ENCODE results near the gene AMH.

AMH gene

GRCh38 chr19:2288818-2289713 lies 39.9 kb downstream of the AMH start:
- no peak for DNase-seq

DNA sequence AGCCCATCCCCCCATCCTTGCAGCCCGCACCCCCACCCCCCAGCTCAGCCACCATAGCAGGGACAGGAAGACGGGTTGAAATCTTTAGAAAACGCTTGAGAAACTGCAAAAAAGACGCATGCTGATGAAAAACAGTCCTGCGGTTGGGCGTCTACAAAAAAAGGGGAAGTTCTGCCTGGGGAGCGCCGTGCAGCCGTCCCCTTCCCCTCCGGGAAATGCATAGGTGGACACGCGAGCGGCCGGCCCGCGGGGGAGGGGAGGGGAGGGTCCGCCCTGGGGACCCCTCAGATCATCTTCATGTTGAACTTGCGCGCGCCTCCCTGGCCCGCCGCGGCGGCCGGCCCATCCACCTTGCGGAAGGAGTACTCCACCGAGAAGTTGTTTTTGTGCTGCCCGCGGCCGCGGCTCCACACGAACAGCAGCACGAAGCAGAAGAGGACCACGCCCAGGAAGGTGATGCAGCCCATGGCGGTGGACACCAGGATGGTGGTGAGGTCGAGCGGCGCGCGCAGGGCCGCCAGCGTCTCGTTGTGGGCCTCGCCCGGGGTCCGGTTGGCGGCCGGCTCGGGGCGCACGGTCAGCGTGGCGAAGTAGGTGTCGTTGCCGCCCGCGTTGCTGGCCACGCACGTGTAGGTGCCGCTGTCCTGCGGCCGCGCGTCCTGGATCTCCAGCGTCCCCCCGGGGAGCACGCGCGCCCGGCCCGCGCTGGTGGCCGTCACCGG lies 40.8 kb downstream of the AMH start:
- DNase-seq: peak; percentile 73

- DNase-seq: no peak
Observed at GRCh38 chr19:2290441-2291184, 41.5 kb downstream of the AMH start.

DNA sequence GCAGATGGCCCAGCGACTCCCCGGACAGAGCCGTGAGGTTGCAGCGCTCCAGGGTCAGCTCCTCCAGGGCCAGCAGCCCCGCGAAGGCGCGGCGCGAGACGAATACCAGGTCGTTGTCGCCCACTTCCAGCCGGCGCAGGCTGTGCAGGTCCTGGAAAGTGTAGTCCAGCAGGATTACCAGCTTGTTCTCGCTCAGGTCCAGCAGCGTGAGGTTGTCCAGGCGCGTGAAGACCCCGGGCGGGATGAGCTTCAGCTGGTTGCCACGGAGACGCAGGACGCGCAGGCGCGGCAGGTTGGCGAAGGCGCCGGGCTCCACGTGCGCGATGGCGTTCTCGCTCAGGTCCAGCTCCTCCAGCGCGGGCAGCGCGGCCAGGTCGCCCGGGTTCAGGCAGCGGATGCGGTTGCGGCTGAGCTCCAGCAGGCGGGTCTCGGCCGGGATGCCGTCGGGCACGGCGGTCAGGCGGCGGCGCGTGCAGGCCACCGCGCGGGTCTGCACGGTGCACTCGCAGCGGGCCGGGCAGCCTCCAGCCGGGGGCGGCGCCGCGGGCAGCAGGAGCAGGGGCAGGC lies 42.1 kb downstream of the AMH start:
- DNase-seq: no peak

DNA sequence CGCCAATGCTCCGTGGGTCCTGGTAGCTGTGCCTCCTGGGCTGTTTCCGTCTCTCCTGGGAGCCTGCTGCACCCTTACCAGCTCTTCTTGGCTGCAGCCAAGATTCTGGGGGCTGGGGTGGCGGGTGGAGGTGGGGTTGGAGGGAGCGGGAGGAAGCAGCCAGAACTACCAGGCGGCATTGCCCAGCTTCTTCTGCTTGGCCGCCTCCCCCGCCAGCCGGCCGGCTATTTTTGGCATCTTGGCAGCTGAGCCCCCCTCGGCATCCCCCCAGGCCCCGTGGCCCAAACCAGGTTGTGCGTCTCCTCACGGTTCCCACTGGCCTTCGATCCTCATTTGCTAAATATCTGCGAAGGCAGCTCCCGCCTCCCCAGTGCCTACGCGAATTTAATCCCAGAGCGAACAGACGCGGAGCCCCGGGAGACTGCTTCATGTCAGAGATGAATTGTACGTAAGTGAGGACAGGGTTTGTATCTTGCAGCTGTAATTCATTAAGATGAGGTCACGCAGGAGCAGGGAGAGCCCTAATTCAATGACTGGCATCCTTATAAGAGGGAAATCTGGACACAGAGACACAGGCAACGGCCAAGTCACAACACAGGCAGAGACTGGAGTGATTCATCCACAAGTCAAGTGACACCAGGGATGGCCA lies 45.7 kb downstream of the AMH start:
- DNase-seq: no peak

DNA sequence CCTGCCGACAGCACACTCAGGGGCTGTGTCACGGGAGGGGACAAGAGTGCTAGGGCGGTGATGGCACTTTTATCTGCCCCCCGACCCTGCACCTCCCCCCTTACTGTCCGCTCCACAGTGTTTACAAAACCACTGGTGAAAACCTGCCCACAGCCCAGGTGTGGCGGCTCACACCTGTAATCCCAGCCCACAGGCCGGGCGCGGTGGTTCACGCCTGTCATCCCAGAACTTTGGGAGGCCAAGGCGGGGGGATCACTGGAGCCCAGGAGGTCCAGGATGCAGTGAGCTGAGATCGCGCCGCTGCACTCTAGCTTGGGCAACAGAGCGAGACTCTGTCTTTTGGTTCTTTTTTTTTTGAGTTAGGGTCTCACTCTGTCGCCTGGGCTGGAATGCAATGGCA lies 47.0 kb downstream of the AMH start:
- DNase-seq: no peak

DNA sequence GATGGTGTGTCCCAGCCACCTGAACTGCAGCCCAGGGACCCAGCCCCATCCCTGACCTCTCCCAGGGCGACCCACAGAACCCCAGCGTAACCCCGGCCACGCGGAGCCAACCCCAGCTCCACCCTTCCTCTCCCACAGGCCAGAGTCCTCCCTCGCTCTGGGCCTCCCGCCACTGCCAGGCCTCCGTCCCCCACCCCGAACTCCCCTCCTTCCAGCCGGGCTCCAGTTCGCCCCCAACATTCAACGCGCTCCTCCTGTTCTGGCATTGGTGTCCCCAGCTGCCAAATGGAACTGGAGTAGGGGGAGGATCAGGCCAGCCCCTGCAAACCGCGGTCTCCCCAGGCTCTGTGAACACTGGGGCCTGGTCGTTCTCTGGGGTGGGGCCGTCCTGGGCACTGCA lies 51.4 kb downstream of the AMH start:
- no peak for DNase-seq
